HG02852 (cell line): ENCODE data around the gene UBE2J2.

Experiments used
- ATAC-seq: cut with Tn5 transposase; IDR thresholded peaks from one replicate; pipeline ENCODE4 v1.9.1; 2021; ENCODE audit warnings: mild to moderate bottlenecking, moderate library complexity; ENCODE audit not compliant: unreplicated experiment

Gene UBE2J2

DNA sequence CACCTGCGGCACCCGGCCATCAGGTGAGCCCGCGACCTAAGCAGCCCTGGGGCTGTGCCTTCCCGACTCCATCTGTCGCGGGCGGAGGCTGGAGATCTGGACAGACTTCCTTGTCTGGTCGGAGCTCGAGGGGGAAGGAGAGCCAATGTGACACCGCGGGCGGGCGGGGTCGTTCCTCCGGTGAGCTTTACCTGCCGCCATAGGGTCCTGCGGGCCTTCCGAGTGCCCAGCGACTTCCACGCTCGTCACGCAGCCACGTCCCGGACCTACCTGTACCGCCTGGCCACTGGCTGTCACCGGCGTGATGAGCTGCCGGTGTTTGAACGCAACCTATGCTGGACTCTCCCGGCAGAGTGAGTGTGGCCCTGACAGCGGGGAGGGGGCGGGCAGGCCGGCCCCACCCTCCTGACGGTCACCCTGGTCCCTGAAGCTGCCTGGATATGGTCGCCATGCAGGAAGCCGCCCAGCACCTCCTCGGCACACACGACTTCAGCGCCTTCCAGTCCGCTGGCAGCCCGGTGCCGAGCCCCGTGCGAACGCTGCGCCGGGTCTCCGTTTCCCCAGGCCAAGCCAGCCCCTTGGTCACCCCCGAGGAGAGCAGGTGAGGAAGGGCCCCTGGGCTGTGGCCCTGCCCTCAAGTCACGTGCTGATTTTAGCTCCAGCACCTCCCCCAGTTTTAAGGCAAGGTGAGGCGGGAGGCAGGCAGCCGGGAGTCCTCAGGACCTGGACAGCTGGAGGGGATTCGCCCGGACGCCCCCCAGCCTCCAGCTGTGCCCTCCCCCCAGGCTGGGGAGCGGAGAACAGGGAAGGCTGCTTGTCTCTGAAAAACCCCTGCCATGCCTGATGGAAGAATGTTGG, 35.8 kb upstream of the UBE2J2 start:
- ATAC-seq: no peak

- ATAC-seq: peak; percentile 1
Measured at GRCh38 chr1:1308756-1309250, 35.1 kb upstream of the UBE2J2 start.

GRCh38 chr1:1307923-1308755, 34.5 kb upstream of the UBE2J2 start, which contains the start of the genes ACAP3 and PUSL1:
ACAP3 (minus strand) TSS chr1:1307930; CDS start chr1:1307815, 115 bp downstream.
PUSL1 (plus strand) TSS chr1:1308597; CDS start chr1:1308644, 47 bp downstream.
- ATAC-seq: peak; percentile 60

DNA sequence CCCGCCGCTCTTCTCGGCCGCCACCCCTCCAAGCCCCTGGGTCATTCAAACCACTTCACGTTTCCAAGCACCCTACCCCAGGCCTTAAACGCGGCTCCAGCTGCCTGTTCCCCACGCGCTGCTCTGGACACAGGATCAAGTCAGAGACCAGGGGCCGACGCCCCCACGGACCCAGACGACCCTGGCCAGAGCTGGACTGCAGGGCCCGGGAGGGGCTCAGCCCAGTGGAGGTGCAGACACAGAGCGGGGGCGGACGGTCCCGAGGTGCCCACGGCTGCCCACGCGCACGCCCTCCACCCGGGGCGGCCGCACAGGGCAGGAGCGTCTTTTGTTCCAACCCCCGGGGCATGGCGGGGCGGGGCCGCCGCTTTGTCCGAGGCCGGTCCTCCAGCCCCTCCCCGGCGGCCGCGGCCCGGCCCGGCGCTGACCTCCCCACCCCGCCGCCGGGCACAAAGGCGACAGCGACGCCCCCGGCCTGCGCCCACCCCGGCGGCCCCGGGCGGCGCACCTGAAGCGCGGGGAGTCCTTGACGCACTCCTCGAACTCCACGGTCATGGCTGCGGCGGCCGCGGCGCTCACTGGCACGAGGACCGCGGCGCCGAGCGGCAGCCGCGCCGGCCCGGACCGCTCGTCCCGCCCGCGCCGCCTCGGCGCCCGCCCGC, 33.7 kb upstream of the UBE2J2 start:
- peak; percentile 2 for ATAC-seq

DNA sequence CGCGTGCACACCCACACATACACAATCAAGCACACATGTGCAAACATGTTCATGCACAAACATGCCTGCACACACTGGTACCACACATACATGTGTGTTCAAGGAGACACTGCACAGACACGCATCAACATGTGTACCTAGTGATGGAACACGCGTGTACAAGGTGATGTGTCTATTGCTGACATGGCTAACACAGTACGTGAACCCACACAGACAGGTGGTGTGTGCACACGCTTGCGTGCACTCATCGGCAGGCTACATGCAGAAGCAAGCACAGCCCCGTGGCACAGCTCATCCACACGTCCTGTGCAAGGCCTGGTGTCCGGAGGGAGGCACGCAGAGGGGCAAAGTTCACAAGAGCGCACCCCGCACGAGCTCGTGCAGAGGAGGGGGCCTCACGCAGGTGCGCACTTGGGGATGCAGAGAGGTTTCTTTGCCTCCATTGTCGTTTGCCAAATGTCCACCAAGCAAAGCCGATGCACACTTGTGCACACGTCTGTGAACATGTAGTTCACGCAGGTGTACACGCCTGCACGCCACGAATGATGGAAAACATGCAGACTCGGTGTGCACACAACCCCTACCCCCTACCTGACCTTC, 33.1 kb upstream of the UBE2J2 start:
- no peak for ATAC-seq

DNA sequence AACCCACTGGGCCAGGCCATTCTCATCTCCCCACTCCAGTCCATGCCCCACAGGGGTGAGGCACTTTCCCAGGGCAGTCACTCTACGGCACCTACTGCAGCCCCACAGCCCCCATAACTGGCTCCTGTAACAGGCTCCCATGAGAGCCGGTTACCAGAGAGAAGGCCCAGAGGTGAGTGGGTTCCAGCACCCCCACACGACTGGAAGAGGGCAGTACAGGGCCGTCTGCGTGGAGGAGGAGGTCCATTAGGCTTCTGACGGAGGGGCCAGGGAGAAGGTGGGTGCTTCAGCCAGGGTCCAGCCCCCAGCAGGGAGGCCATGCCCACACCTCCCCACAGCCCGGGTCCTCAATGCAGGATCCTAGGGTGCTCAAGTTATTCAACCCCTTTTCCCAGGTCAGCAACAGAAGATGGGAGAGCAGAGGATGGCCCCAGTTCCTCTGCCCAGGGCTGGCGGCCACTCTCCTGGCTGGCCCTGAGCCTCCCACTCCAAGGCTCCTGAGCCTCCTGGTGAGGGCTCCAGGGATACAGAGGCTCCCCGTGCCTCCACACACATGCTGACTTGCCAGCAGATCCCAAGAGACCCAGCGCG, 32.5 kb upstream of the UBE2J2 start:
- no peak for ATAC-seq

DNA sequence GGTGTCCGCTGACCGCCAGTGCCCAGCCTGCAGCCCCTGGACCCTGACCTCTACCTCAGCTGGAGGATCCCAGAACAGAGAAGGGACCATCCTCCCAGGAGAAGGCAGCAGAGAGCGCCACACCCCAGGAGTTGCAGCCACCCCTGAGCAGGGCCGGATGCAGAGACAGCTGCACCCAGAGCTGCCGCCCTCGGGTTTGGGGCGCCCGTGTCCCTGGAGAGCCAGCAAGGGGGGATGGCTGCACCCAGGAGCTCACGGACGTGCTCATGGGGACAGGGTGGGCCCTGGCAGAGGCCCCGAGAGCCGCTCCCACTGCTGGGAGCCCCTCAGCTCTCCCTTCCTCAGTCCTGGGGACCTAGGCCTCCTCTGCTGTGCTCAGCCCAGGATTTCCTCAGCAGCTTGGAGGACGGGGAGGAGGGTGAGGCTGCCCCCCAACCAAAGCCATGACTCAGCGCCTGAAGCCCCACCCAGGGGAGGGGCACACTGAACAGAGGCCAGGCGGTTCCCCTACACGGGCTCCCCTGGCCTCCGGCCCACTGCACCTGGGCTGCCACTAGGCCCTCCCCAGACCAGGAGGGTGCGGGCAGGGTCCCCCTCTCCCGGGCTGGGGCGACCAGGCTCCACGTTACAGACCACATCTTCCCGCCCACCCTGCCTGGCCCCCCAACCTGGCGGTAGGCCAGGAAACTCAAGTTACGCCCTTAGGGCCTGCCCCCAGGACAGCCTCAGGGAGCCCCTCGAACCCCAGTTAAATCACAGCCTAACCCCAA, 31.8 kb upstream of the UBE2J2 start:
- ATAC-seq: no peak

DNA sequence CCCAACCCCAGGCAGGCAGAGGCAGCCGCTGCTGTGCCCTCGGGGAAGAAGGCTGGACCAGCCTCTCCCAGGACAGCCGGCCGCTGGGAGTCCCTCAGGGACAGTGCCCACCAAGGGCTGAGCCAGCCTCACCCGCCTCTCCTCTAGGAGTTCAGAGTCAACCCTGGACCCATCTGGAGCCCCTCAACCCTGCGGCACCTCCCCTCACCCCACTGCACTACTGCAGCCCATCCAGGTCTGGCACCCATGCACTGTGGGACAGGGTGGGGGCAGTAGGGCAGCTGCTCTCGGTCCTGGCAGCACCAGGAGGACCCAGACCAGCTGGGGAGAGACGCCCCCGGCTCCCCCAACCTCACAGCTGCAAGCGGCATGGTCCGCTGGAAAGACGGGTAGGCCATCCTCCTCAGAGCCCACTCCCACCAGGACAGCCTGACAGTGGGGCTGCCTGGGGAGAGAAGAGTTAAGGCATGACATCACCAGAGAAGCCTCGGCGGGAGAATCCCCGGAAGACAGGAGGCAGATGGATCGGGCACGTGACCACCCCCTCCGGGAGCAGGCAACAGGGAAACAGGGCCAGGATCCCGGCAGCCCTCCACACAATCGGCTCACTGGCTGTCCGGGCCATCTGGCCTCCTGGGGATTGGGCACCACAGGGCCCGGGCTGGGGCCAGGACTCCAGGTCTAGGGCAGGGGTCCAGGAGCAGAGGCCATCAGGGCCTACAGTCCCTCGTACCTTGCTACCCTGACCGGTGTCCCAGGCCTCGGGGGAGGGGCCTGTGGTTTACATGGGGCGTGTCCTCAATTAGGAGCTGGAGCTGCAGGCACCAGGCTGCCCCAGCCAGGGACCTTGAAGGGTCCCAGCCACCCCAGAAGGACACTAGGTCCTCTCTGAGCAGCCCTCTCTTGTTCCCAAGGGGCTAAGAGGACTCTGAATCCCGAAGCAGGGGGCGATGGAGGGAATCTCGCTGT, 31.0 kb upstream of the UBE2J2 start:
- no peak for ATAC-seq

DNA sequence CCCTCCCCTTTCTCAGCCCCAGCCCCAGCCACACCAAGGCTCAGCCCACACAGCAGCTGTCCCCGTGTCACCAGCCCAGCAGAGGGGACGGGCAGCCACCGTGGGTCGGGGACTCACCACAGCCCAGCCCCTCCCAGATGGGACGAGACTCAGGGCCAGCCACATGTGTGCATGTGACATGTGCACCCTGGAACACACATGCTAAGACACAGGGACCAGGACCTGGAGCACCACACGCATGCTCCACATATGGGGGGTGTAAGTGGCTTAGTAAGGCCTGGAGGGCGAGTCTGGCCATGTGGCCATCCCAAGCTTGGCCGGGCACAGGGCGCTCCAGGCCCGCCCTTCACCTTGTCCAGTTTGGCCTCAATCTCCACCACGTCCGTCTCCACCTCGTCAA, 30.1 kb upstream of the UBE2J2 start:
- ATAC-seq: no peak

- ATAC-seq: no peak
Measured at GRCh38 chr1:1302951-1303509, 29.4 kb upstream of the UBE2J2 start.

DNA sequence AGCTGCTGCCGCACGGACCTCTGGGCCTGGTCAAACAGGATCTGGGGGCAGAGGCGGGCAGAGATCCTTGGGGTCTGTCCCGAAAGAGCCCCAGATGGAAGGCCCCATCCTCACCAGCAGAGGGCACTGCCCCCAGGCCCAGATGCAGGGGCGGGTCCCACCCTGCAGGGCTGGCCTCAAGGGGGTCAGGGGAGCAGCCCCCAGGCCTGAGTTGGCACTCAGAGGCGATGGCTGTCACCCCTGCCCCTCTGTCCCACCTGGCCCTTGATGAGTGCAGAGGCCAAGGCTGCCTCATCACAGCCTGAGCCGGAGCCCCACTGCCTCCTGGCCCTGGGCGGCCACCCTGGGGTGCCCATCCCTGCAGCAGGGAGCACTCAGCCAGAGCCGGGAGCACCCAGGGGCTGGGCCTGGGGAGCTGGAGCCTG, 28.4 kb upstream of the UBE2J2 start:
- ATAC-seq: no peak

- no peak for ATAC-seq
Measured at GRCh38 chr1:1300352-1300739, 26.7 kb upstream of the UBE2J2 start.

DNA sequence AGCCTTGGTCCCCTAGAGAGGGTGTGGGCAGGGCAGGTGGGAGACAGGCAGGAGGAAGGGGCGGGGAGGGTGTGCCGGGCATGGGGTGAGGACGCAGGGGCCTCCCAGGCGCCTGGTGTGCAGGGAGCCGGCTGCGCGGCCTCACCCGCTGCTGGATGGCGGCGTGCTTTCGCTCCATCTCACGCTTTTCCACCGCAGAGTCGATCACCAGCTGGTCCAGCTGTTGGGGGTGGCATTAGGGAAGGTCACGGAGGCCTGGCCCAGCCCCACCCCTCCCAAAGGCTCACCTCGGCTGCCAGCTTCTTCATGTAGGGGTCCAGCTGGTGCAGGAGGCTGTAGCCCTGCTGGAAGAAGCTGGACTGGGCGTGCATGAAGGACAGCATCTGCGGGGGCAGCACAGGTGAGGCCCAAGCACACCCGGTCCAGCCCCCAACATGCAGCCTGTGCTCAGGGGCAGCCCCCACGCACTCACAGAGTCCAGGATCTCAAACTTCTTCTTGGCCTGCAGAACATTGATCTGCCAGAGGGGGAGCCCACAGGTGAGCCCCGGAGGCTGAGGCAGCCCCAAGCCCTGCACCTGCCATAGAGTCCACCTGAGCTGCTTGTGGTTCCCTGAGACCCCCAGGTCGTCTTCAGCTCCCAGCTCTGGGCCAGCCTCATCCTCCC, 26.2 kb upstream of the UBE2J2 start:
- no peak for ATAC-seq

DNA sequence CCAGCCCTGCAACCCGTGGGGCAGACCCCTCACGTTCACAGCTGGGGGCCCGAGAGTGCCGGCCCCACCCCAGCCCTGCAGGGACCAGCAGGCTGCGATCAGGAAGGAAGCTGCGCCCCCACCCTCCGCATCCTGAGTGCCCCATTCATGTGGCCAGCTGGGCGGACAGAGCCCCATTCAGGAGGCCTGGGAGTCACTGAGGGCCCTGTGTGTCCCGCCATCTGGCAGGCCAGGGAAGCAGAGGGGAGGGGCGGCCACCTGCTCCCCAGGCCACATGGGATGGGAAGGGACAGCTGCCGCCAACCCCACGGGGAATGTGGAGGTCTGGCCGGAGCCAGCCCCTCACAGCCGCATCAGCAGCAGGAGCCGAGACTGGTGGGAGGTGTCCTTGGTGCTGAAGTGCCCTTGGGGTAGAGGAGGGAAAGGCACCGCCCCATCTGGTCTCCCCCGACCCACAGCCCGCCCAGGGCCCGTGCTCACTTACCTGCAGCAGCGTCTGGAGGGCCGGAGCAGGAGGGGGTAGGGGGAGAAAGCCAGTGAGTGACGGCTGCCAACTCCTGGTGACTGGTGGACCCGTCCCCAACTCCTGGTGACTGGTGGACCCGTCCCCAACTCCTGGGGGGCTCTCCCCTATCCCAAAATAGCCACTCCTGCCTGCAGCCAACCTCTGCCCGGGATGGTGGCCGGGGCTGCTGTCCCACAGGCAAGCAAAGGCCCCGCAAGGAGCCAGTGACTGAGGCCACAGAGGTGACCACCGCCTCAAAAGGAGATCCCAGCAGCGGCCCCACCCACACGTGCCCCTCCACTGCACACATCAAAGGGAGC, 25.4 kb upstream of the UBE2J2 start:
- ATAC-seq: no peak

GRCh38 chr1:1297802-1298424, 24.3 kb upstream of the UBE2J2 start:
- no peak for ATAC-seq
